Stimulated activated CD8-positive, alpha-beta memory T cell treated with anti-CD3 and anti-CD28 coated beads, Interleukin-12 subunit alpha, Interleukin-12 subunit beta, amount 100 ng/mL, for 24 hours (primary cell): ENCODE results near the gene MAP3K14.
"Not testable (repeated sequence)": the region's sequence is repeated elsewhere in the genome, so short reads cannot be mapped to it uniquely, and the experiment has no call there.

Experiments used
- DNase-seq: peaks from one replicate; pipeline ENCODE4 v3.0.0-alpha.2; 2020; ENCODE audit errors: extremely low read depth

Gene MAP3K14

GRCh38 chr17:45258981-45259380 lies 57.8 kb downstream of the MAP3K14 start:
- DNase-seq, result no peak

- no peak for DNase-seq
These were observed 59.7 kb downstream of the MAP3K14 start for GRCh38 chr17:45257115-45257514.

- DNase-seq, result no peak
These were observed 60.5 kb downstream of the MAP3K14 start for GRCh38 chr17:45256114-45256966.

GRCh38 chr17:45255358-45255757 lies 61.5 kb downstream of the MAP3K14 start:
- no peak for DNase-seq

GRCh38 chr17:45253879-45254278 lies 62.9 kb downstream of the MAP3K14 start:
- DNase-seq, result no peak

- not testable (repeated sequence) for DNase-seq
These were observed 63.6 kb downstream of the MAP3K14 start for GRCh38 chr17:45253237-45253636.

- DNase-seq, result no peak
These were observed 64.9 kb downstream of the MAP3K14 start for GRCh38 chr17:45251931-45252330.

GRCh38 chr17:45248132-45248957 lies 68.5 kb downstream of the MAP3K14 start:
- no peak for DNase-seq

GRCh38 chr17:45247429-45248131 lies 69.2 kb downstream of the MAP3K14 start:
- peak; percentile 95 for DNase-seq

- no peak for DNase-seq
These were observed 69.9 kb downstream of the MAP3K14 start for GRCh38 chr17:45246861-45247428.

- no peak for DNase-seq
These were observed 70.5 kb downstream of the MAP3K14 start for GRCh38 chr17:45246338-45246737.

- DNase-seq, result no peak
These were observed 71.8 kb downstream of the MAP3K14 start for GRCh38 chr17:45244725-45245656.

GRCh38 chr17:45243750-45244149 lies 73.1 kb downstream of the MAP3K14 start:
- DNase-seq, result no peak

GRCh38 chr17:45242029-45242414 lies 74.8 kb downstream of the MAP3K14 start:
- DNase-seq, result no peak

GRCh38 chr17:45241328-45242028 lies 75.3 kb downstream of the MAP3K14 start:
- DNase-seq, result no peak

- no peak for DNase-seq
These were observed 75.9 kb downstream of the MAP3K14 start for GRCh38 chr17:45240905-45241327.

- no peak for DNase-seq
These were observed 78.6 kb downstream of the MAP3K14 start for GRCh38 chr17:45238155-45238774.

- no peak for DNase-seq
These were observed 79.1 kb downstream of the MAP3K14 start for GRCh38 chr17:45237686-45238085.

- DNase-seq, result no peak
These were observed 80.6 kb downstream of the MAP3K14 start for GRCh38 chr17:45236282-45236606.
